IPS DF 4.7 (cell line): ENCODE measurements around the gene LYPD8.
"Not testable (repeated sequence)": the region's sequence is repeated elsewhere in the genome, so short reads cannot be mapped to it uniquely, and the experiment has no call there.

Source experiments
- DNase-seq: peaks from one replicate; pipeline ENCODE4 v3.0.0-alpha.2; 2013; ENCODE audit warnings: low spot score; ENCODE audit errors: extremely low read depth

Gene LYPD8

GRCh38 chr1:248755517-248755916, at the start of gene LYPD8:
LYPD8 (minus strand) TSS chr1:248755759; CDS start chr1:248751081, 4,678 bp downstream.
- no peak for DNase-seq

DNA sequence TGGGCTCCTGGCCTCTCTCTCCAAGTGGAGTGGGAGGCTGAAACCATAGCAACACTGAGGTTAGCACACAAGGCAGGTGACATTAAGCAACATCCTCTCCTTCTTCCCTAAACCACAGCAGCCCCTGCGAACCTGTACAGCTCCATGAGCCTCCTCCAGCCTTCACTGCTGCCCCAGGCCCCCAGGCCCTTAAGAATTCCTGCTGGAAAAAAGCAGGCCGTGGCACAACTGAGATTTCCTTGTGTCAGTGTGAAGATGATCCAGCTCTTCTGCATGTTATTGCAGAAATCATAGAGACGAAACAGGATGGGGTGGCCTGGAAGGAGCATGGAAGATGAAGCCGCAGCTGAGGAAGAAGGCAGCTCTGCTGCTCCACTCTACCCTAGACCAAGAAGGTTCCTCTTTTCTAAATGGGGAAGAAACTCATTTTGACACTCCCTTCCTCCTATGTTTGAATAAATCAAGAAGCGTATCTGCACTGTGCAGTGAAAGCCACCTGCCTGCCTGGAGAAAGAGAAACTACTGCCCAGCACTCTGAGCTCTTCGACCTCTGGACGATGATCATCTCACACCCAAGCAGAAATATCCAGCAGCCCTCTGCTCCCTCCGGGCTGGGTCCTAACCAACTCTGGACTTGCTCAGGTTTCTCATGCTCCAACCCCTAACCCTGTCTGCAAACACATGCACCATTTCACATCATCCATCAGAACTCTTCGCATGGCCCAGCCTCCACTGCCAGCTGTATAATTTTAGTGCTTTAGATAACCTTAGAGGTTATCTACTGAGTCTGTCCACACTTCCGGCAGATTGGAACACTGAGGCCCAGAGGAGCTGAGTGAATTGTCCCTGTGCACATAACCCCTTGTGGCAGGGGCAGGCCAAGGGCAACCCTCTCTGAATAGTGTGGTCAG, 49.5 kb upstream of the LYPD8 start:
- DNase-seq = no peak

DNA sequence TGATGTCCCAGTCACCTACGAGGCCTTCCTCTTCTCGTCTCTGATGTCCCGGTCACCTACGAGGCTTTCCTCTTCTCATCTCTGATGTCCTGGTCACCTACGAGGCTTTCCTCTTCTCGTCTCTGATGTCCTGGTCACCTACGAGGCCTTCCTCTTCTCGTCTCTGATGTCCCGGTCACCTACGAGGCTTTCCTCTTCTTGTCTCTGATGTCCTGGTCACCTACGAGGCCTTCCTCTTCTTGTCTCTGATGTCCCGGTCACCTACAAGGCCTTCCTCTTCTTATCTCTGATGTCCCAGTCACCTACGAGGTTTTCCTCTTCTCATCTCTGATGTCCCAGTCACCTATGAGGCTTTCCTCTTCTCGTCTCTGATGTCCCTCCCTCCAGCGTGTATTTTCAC, 47.9 kb upstream of the LYPD8 start:
- DNase-seq = not testable (repeated sequence)

DNA sequence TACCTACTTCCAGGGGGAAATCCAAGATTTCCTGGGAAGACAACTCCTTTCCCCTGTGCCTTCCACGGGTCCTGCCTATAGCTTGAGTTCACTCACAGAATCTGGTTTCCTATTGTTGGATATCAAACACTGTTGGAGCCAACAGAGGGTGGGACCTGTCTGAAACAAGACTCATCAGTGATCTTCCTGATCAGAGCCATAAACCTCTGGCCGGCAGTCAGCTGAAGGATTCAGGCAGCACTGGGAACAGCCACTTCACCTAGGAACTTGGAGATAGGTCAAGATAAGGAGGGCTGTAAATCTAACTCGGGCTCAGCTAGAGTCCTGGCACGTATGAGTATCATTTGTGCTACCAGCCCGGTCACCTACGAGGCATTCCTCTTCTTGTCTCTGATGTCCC, 46.9 kb upstream of the LYPD8 start:
- no peak for DNase-seq

DNA sequence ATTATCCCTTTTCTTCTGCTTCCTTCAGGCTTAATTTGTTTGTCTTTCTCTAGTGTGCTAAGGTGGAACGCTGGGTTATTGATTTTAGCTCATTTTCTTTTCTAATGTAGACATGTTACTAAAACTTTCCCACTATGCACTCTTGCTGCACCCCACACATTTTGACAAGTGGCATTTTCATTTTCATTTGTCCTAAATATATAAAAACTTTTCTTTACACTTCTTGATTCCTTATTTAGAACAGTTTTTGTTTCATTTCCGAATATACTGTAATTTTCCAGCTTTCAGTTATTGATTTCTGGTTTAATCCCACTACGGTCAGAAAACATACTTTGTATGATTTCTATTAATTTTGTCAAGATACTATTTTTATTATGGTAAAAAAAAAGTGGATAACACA, 44.9 kb upstream of the LYPD8 start:
- no peak for DNase-seq

DNA sequence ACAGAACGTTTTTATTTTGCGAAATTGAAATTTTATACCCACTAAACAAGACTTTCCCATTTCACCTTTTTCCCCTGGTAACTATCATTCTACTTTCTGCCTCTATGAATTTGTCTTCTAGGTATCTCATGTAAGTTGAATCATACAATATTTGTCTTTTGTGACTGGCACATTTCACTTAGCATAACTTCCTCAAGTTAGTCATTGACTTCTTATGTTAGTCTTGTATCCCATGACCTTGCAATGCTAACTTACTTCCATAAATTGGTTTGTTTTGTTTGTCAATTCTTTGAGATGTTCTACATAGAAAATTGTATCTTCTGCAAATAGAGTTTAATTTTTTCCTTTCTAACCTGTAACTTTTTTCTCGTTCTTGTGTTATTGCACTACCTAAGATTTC, 43.2 kb upstream of the LYPD8 start:
- DNase-seq = no peak

DNA sequence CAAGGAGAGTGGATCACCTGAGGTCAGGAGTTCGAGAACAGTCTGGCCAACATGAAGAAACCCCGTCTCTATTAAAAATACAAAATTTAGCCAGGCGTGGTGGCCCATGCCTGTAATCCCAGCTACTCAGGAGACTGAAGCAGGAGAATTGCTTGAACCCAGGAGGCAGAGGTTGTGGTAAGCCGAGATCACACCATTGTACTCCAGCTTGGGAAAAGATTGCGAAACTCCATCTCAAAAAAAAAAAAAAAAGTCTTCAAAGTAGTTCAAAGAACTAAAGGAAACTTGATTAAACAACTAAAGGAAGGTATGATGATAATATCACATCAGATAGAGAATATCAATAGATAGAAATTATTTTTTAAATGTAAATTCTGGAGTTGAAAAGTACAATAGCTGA, 39.1 kb upstream of the LYPD8 start:
- DNase-seq = not testable (repeated sequence)

GRCh38 chr1:248793592-248793991, 38.0 kb upstream of the LYPD8 start:
- no peak for DNase-seq

- no peak for DNase-seq
Measured at GRCh38 chr1:248792342-248792741, 36.8 kb upstream of the LYPD8 start.

DNA sequence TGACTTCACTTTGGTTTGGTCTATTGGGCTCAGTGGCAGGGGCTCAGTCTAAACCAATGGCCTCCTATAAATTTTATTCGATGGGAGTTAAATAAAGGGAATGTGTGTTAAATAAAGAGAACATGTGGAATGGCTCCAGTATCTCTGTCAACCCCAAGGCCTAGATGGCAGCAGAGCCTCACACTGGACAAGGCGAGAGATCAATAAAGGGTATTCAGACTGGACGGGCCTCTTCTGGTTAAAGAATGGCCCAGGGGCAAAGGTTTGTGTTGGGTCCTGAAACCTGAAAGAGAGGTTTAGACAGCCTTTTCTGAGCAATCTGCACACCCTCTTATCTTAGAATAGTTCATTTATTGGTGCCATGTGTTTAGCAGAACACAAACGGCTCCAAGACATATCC, 35.5 kb upstream of the LYPD8 start:
- no peak for DNase-seq

DNA sequence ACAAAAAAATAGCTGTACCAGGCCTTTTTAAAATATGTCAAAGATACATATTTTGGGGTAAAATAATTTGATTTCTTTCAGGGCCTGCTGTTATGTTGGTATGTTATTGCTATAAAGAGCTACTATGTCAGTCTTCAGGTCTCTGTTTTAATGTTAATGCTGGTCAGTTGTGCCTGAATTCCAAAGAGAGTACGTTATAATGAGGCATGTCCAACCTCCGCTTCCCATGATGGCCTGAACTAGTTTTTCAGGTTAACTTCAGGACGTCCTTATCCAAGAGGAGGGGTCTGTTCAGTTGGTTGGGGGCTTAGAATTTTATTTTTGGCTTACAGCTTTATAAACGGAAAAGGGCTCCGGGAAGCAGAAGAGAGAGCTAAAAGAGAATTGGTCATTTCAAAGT, 34.9 kb upstream of the LYPD8 start:
- DNase-seq = no peak

DNA sequence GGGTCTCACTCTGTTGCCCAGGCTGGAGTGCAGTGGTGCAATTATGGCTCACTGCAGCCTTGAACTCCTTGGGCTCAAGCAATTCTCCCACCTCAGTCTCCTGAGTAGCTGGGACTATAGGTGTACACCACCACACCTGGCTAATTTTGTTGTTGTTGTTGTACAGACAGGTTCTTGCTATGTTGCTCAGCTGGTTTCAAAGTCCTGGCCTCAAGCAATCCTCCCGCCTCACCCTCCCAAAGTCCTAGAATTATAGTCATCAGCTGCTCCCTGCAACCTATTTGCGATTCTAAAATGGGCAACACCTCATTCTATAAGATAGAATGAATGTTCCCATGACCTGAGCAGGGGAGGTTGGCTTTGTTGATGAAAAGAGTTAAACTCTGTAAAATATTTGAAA, 33.8 kb upstream of the LYPD8 start:
- DNase-seq = not testable (repeated sequence)

GRCh38 chr1:248788327-248788726, 32.8 kb upstream of the LYPD8 start:
- no peak for DNase-seq

- no peak for DNase-seq
Measured at GRCh38 chr1:248787430-248787829, 31.9 kb upstream of the LYPD8 start.

GRCh38 chr1:248786156-248786555, 30.6 kb upstream of the LYPD8 start:
- no peak for DNase-seq

GRCh38 chr1:248783367-248783766, 27.8 kb upstream of the LYPD8 start:
- no peak for DNase-seq

- DNase-seq = no peak
Measured at GRCh38 chr1:248782416-248783141, 27.0 kb upstream of the LYPD8 start.

- no peak for DNase-seq
Measured at GRCh38 chr1:248779350-248779749, 23.8 kb upstream of the LYPD8 start.

GRCh38 chr1:248778906-248779305, 23.3 kb upstream of the LYPD8 start:
- no peak for DNase-seq

DNA sequence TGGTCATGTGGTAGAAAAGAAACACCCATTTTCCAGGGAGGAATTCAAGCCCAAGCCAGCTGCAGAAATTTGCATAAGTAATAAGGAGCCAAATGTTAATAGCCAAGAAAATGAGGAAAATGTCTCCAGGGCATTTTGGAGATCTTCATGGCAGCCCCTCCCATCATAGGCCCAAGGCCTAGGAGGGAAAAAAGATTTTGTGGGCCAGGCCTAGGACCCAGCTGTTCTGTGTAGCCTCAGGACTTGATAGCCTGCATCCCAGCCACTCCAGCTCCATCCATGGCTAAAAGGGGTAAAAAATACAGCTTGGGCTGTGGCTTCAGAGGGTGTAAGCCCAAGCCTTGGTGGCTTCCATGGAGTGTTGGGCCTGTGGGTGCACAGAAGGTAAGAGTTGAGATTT, 21.4 kb upstream of the LYPD8 start:
- DNase-seq = no peak

DNA sequence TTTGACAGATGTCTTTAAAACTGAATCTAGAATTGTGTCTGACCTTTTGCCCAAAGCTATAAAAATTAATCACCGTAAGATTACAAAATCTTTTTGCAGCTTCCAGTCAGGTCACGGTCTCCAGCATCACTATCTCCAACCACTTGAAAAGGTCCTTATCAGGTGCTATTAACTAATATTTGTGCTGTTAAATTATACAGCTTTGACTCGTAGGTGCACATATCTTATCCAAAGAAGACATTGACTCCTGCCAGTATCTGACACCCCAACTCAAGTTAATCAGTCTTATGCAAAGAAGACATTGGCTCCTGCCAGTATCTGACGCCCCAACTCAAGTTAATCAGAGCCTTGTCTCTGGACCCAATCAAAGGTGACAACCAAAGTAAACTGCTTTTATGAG, 19.9 kb upstream of the LYPD8 start:
- DNase-seq = no peak

- DNase-seq = no peak
Measured at GRCh38 chr1:248759644-248760043, 4.1 kb upstream of the LYPD8 start.

- DNase-seq = no peak
Measured at GRCh38 chr1:248758352-248758751, 2.8 kb upstream of the LYPD8 start.
